IMR-90 (cell line): ENCODE data around the gene XYLB. TPM values are rescaled to one million over a fixed set of nuclear protein-coding genes. Genes with fewer than 3 reads are reported as not detected.

Experiments
- ATAC-seq: fragments of 200-7000 bp; cut with Tn5 transposase; 2 replicates; pipeline ENCODE4 v1.9.1; 2020; ENCODE audit warnings: low read depth, mild to moderate bottlenecking, moderate library complexity
- BruUV-seq: library from RNA; stranded (reverse); fragments of 400-500 nt; replicated peaks from 2 replicates; lab custom pipeline; 2021; lab: Mats Ljungman, UMichigan
- CTCF ChIA-PET: fragments of 300-600 bp; formaldehyde crosslinking; extraction: SDS; loops from one replicate; lab custom pipeline; 2021; ENCODE audit warnings: antibody characterized with exemption; lab: Yijun Ruan, JAX
- POLR2A ChIA-PET: fragments of 300-600 bp; sonication (Branson Sonifier 250); formaldehyde crosslinking; loops from one replicate; lab custom pipeline; 2022; ENCODE audit warnings: antibody characterized with exemption; ENCODE audit not compliant: unreplicated experiment; lab: Charles Lee
- DNase-seq: peaks from one replicate; pipeline ENCODE4 v3.0.0; 2013
- H2AFZ ChIP-seq: replicated peaks from 2 replicates; pipeline ENCODE3; 2013; ENCODE audit warnings: low read length, mild to moderate bottlenecking; ENCODE audit not compliant: poor library complexity
- H2AK5ac ChIP-seq: 2 replicates; pipeline ENCODE4 v1.6.1; 2013; ENCODE audit warnings: low read depth, low read length, inconsistent platforms
- H2AK9ac ChIP-seq: replicated peaks from 2 replicates; pipeline ENCODE3; 2013; ENCODE audit warnings: mild to moderate bottlenecking, low read depth, low read length, moderate library complexity; ENCODE audit not compliant: poor library complexity
- H2BK120ac ChIP-seq: 2 replicates; pipeline ENCODE4 v1.6.1; 2013; ENCODE audit warnings: low read depth, low read length, inconsistent platforms
- H2BK15ac ChIP-seq: 3 replicates; pipeline ENCODE4 v1.6.1; 2013; ENCODE audit warnings: low read depth, low read length, inconsistent platforms
- H2BK20ac ChIP-seq: 2 replicates; pipeline ENCODE4 v1.6.1; 2013; ENCODE audit warnings: low read depth, mild to moderate bottlenecking, inconsistent platforms, low read length, moderate library complexity
- H2BK5ac ChIP-seq: 2 replicates; pipeline ENCODE4 v1.6.1; 2013; ENCODE audit warnings: mild to moderate bottlenecking, low read depth, low read length, inconsistent platforms; ENCODE audit not compliant: poor library complexity, severe bottlenecking
- H3K14ac ChIP-seq: replicated peaks from 2 replicates; pipeline ENCODE4 v1.6.1; 2013; ENCODE audit warnings: low read depth, low read length, inconsistent platforms
- H3K18ac ChIP-seq: 2 replicates; pipeline ENCODE4 v1.6.1; 2013; ENCODE audit warnings: low read depth, low read length, control low read depth
- H3K23ac ChIP-seq: 2 replicates; pipeline ENCODE4 v1.6.1; 2013; ENCODE audit warnings: low read depth, low read length, inconsistent platforms
- H3K27ac ChIP-seq: 2 replicates; pipeline ENCODE4 v1.5.1; 2013; ENCODE audit warnings: mild to moderate bottlenecking, control low read depth, low read length; ENCODE audit not compliant: insufficient read depth
- H3K27me3 ChIP-seq: 2 replicates; pipeline ENCODE4 v1.6.1; 2013; ENCODE audit warnings: low read length; ENCODE audit not compliant: control insufficient read depth, insufficient read depth
- H3K36me3 ChIP-seq: 2 replicates; pipeline ENCODE4 v1.6.1; 2013; ENCODE audit warnings: low read length, mixed read lengths; ENCODE audit not compliant: control insufficient read depth, insufficient read depth
- H3K4ac ChIP-seq: 2 replicates; pipeline ENCODE4 v1.6.1; 2013; ENCODE audit warnings: low read depth, low read length, inconsistent platforms
- H3K4me1 ChIP-seq: 2 replicates; pipeline ENCODE4 v1.6.1; 2013; ENCODE audit warnings: low read length, mixed read lengths; ENCODE audit not compliant: control insufficient read depth, insufficient read depth
- H3K4me2 ChIP-seq: 2 replicates; pipeline ENCODE4 v1.6.1; 2013; ENCODE audit warnings: low read depth, mild to moderate bottlenecking, control low read depth, low read length, moderate library complexity
- H3K4me3 ChIP-seq: 2 replicates; pipeline ENCODE4 v1.5.1; 2013; ENCODE audit warnings: low read depth, mild to moderate bottlenecking, control low read depth, low read length, moderate library complexity; ENCODE audit not compliant: insufficient read depth
- H3K56ac ChIP-seq: 2 replicates; pipeline ENCODE4 v1.6.1; 2013; ENCODE audit warnings: low read length, inconsistent platforms; ENCODE audit not compliant: insufficient read depth; ENCODE audit errors: extremely low read depth
- H3K79me1 ChIP-seq, 2 experiments: 2 replicates each; pipeline ENCODE4 v1.6.1; 2013; ENCODE audit warnings: low read length in 2 of 2, inconsistent platforms in 1 of 2, low read depth in 1 of 2
- H3K9ac ChIP-seq: 2 replicates; pipeline ENCODE4 v1.6.1; 2013; ENCODE audit warnings: low read depth, low read length, control low read depth
- H3K9me1 ChIP-seq: 2 replicates; pipeline ENCODE4 v1.6.1; 2013; ENCODE audit warnings: low read length, inconsistent platforms; ENCODE audit not compliant: insufficient read depth
- H3K9me3 ChIP-seq: 2 replicates; pipeline ENCODE4 v1.6.1; 2013; ENCODE audit warnings: low read length; ENCODE audit not compliant: control insufficient read depth, insufficient read depth
- H4K20me1 ChIP-seq: 2 replicates; pipeline ENCODE4 v1.6.1; 2013; ENCODE audit warnings: low read length, inconsistent platforms; ENCODE audit not compliant: insufficient read depth
- H4K5ac ChIP-seq: 2 replicates; pipeline ENCODE4 v1.6.1; 2013; ENCODE audit warnings: mild to moderate bottlenecking, low read depth, low read length, control low read depth
- H4K8ac ChIP-seq, 2 experiments: 2 replicates each; pipeline ENCODE4 v1.6.1; 2013; ENCODE audit warnings: low read depth in 2 of 2, low read length in 2 of 2, control low read depth in 1 of 2, inconsistent platforms in 1 of 2
- H4K91ac ChIP-seq: 2 replicates; pipeline ENCODE4 v1.6.1; 2013; ENCODE audit warnings: low read depth, low read length, inconsistent platforms; ENCODE audit not compliant: insufficient read depth
- BHLHE40 ChIP-seq: fragments of 150-350 bp; IDR thresholded peaks from 2 replicates; pipeline ENCODE4 v1.6.1; 2016; ENCODE audit warnings: mild to moderate bottlenecking, low read depth, low read length
- CEBPB ChIP-seq: IDR thresholded peaks from 2 replicates; pipeline ENCODE4 v1.6.1; 2012; ENCODE audit warnings: low read depth, low read length, improper control_type of control experiment
- CTCF ChIP-seq: conservative IDR thresholded peaks from 2 replicates; pipeline ENCODE4 v1.5.1; 2012; ENCODE audit warnings: mild to moderate bottlenecking, low read depth, low read length, improper control_type of control experiment
- ELK1 ChIP-seq: fragments of 150-350 bp; IDR thresholded peaks from 2 replicates; pipeline ENCODE4 v1.6.1; 2016; ENCODE audit warnings: low read depth, mild to moderate bottlenecking, low read length, moderate library complexity, borderline replicate concordance
- FOS ChIP-seq: fragments of 150-350 bp; IDR thresholded peaks from 2 replicates; pipeline ENCODE4 v1.6.1; 2016; ENCODE audit warnings: low read depth, low read length
- MAFK ChIP-seq: IDR thresholded peaks from 2 replicates; pipeline ENCODE4 v1.6.1; 2012; ENCODE audit warnings: low read depth, low read length, improper control_type of control experiment
- MAZ ChIP-seq: IDR thresholded peaks from 2 replicates; pipeline ENCODE4 v1.6.1; 2012; ENCODE audit warnings: low read depth, mild to moderate bottlenecking, low read length, improper control_type of control experiment, moderate library complexity, borderline replicate concordance
- NFE2L2 ChIP-seq: fragments of 150-350 bp; IDR thresholded peaks from 2 replicates; pipeline ENCODE4 v1.6.1; 2016; ENCODE audit warnings: low read depth, mild to moderate bottlenecking, low read length
- POLR2A ChIP-seq: IDR thresholded peaks from 2 replicates; pipeline ENCODE4 v1.6.1; 2012; ENCODE audit warnings: mild to moderate bottlenecking, low read depth, low read length
- RAD21 ChIP-seq: IDR thresholded peaks from 2 replicates; pipeline ENCODE4 v1.6.1; 2012; ENCODE audit warnings: low read length, improper control_type of control experiment
- RCOR1 ChIP-seq: IDR thresholded peaks from 2 replicates; pipeline ENCODE4 v1.6.1; 2012; ENCODE audit warnings: mild to moderate bottlenecking, low read length, improper control_type of control experiment; ENCODE audit not compliant: insufficient replicate concordance
- RFX5 ChIP-seq: IDR thresholded peaks from 2 replicates; pipeline ENCODE4 v1.8.0; 2012; ENCODE audit warnings: low read depth, mild to moderate bottlenecking, low read length, moderate library complexity
- WGBS, 2 experiments: methylation state at CpG; one replicate each; pipeline versions ENCODE4 v1.1.5 to v1.1.7; 2013; ENCODE audit warnings: missing lambda C conversion rate in 2 of 2; ENCODE audit not compliant: insufficient read length in 1 of 2; ENCODE audit errors: extremely low coverage in 2 of 2; 5-methylcytosine and 5-hydroxymethylcytosine counted together
- dilution Hi-C: fragments of 300-500 bp; cut with HindIII; formaldehyde crosslinking; loops from one replicate; pipeline ENCODE4 v1.14.3; 2018; ENCODE audit warnings: low sequenced_read_pairs; ENCODE audit not compliant: unreplicated experiment
- in situ Hi-C: fragments of 300-500 bp; cut with MboI; formaldehyde crosslinking; loops from 3 replicates; pipeline ENCODE4 v1.14.3; 2019; ENCODE audit warnings: low sequenced_read_pairs, inconsistent platforms, mixed read lengths
- intact Hi-C: fragments of 100-400 bp; cut with micrococcal nuclease; formaldehyde crosslinking; loops from 2 replicates; pipeline ENCODE4 v1.10.0; 2022
- polyA plus RNA-seq, 3 experiments: library from polyadenylated mRNA; depleted of rRNA; stranded (reverse); fragments of >200 nt; gene quantifications; 2 replicates each; pipeline ENCODE4 v1.2.3, GENCODE V29; 2012; ENCODE audit warnings: low replicate concordance in 1 of 3
- total RNA-seq: library from RNA; depleted of rRNA; stranded (reverse); fragments of >200 nt; gene quantifications from 2 replicates; pipeline ENCODE4 v1.2.3, GENCODE V29; 2012

XYLB gene
- total and polyA plus RNA-seq, 2 of the 4 experiments (the other 2 are of a cell fraction): 3.0 to 3.4 TPM

- Histone ChIP-seq H4K20me1 (no peaks in the 10 kb centered on the region), H3K9ac (no peak overlapping the region), H3K23ac (no peak overlapping the region), H3K18ac (no peak overlapping the region), H3K36me3 (no peaks in the 10 kb centered on the region), H3K79me1 (no peaks in the 10 kb centered on the region), H3K9me1 (no peaks in the 10 kb centered on the region), H3K14ac (no peak overlapping the region), H3K56ac (no peak overlapping the region), H3K27ac (no peak overlapping the region), H2BK20ac (no peak overlapping the region), H2AK9ac (no peak overlapping the region), H4K91ac (no peak overlapping the region), H4K5ac (no peak overlapping the region), H3K27me3 (peaks cover 25% of the 10 kb centered on the region), H2BK15ac (no peak overlapping the region), H3K4me2 (no peak overlapping the region), H4K8ac (no peak overlapping the region), H2AFZ (no peak overlapping the region), H3K4me3 (no peak overlapping the region), H3K4ac (no peak overlapping the region), H2BK5ac (no peak overlapping the region), H2BK120ac (no peak overlapping the region), H3K9me3 (no peaks in the 10 kb centered on the region), H2AK5ac (no peak overlapping the region), H3K4me1 (no peaks in the 10 kb centered on the region)
- in situ Hi-C loops: no loop called here
- ATAC-seq (no peak), DNase-seq (no peak)
- TF ChIP-seq BHLHE40 (no peak), CEBPB (no peak), RAD21 (no peak), FOS (no peak), POLR2A (no peak), RCOR1 (no peak), CTCF (no peak), NFE2L2 (no peak), MAFK (no peak), MAZ (no peak), RFX5 (no peak), ELK1 (no peak)
- ChIA-PET POLR2A (no interaction called here), CTCF (no interaction called here)
- no CpG with 5 or more reads among the region's 12 CpGs for WGBS, 2 experiments
- no TSS peak for BruUV-seq
- dilution Hi-C loops: no loop called here
- intact Hi-C loops: no loop called here
These were observed 39.0 kb upstream of the XYLB start for GRCh38 chr3:38307599-38307998.
